Activated CD8-positive, alpha-beta memory T cell treated with anti-CD3 and anti-CD28 coated beads, Interleukin-2, amount 50 U/mL, for 1 hour (primary cell): Measurements from ENCODE around the gene C6orf47.

Source experiments
- DNase-seq: peaks from one replicate; pipeline ENCODE4 v3.0.0-alpha.2; 2020; ENCODE audit errors: extremely low read depth

The C6orf47 gene

GRCh38 chr6:31636698-31637596, 23.6 kb downstream of the C6orf47 start:
- DNase-seq = no peak

GRCh38 chr6:31634969-31635575, 25.5 kb downstream of the C6orf47 start:
- DNase-seq = no peak

GRCh38 chr6:31634131-31634530, 26.4 kb downstream of the C6orf47 start:
- no peak for DNase-seq

GRCh38 chr6:31633447-31633846, 27.1 kb downstream of the C6orf47 start:
- DNase-seq = no peak

- no peak for DNase-seq
Observed at GRCh38 chr6:31632279-31632946, 28.2 kb downstream of the C6orf47 start.

- no peak for DNase-seq
Observed at GRCh38 chr6:31631681-31632278, 28.8 kb downstream of the C6orf47 start.

- no peak for DNase-seq
Observed at GRCh38 chr6:31631209-31631608, 29.4 kb downstream of the C6orf47 start.

- DNase-seq = no peak
Observed at GRCh38 chr6:31630177-31630934, 30.2 kb downstream of the C6orf47 start.

- DNase-seq = no peak
Observed at GRCh38 chr6:31629014-31629413, 31.6 kb downstream of the C6orf47 start.

GRCh38 chr6:31627690-31628287, 32.8 kb downstream of the C6orf47 start:
- no peak for DNase-seq

- DNase-seq = no peak
Observed at GRCh38 chr6:31626952-31627351, 33.6 kb downstream of the C6orf47 start.

- DNase-seq = no peak
Observed at GRCh38 chr6:31624070-31624469, 36.5 kb downstream of the C6orf47 start.

GRCh38 chr6:31622684-31623091, 37.9 kb downstream of the C6orf47 start:
- no peak for DNase-seq

- DNase-seq = no peak
Observed at GRCh38 chr6:31621991-31622390, 38.6 kb downstream of the C6orf47 start.

GRCh38 chr6:31621320-31621939, 39.1 kb downstream of the C6orf47 start:
- no peak for DNase-seq

GRCh38 chr6:31620586-31621319, 39.8 kb downstream of the C6orf47 start, which contains the start of gene PRRC2A:
PRRC2A (plus strand) TSS chr6:31620715; CDS start chr6:31622790, 2,075 bp downstream.
- peak; percentile 51 for DNase-seq

GRCh38 chr6:31619805-31620585, 40.6 kb downstream of the C6orf47 start:
- peak; percentile 95 for DNase-seq

GRCh38 chr6:31617010-31617409, 43.6 kb downstream of the C6orf47 start:
- no peak for DNase-seq

GRCh38 chr6:31615748-31616147, 44.8 kb downstream of the C6orf47 start:
- no peak for DNase-seq
